ENCODE data around the gene FAF2.

DNA sequence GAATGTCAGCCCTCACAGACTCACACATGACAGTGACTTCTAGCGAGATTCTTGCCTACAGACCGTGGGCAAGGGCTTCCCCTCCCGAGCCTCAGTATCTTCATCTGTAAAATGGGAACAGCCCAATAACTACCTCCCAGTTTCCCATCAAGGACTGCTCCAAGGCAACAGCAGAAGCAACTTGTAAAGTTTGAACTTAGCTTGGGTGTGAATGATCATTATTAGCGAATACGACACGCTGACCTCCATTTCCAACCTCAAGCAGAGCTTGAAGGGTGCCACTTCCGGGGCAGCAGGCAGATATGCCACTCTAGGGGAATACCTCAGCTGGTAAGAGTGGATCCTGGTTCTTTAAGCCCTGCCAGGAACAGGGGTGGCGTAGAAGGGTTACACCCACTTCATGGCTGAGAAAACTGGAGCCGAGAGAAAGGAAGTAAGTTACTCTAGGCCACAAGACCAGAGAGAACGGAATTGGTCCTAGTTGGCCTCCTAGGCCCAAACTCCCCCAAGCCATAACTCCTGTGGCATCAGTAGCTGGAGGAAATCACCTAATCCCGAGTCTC, 87.0 kb downstream of the FAF2 start:
- TF ChIP-seq POLR2AphosphoS5 (IDR thresholded peaks at IDR 0.05; ENCODE audit: low read depth) (peak; percentile 86), CTCF (IDR thresholded peaks at IDR 0.05; ENCODE audit: insufficient read depth, low read length) (no peak), GABPA (IDR thresholded peaks at IDR 0.05; ENCODE audit: low read depth) (no peak; the same call in 1 of the 2 replicates), SPI1 (IDR thresholded peaks at IDR 0.05; ENCODE audit: borderline replicate concordance, low read depth) (peak; percentile 68; the same call in 1 of the 2 replicates)
- TF ChIP-seq, protein P1, sequence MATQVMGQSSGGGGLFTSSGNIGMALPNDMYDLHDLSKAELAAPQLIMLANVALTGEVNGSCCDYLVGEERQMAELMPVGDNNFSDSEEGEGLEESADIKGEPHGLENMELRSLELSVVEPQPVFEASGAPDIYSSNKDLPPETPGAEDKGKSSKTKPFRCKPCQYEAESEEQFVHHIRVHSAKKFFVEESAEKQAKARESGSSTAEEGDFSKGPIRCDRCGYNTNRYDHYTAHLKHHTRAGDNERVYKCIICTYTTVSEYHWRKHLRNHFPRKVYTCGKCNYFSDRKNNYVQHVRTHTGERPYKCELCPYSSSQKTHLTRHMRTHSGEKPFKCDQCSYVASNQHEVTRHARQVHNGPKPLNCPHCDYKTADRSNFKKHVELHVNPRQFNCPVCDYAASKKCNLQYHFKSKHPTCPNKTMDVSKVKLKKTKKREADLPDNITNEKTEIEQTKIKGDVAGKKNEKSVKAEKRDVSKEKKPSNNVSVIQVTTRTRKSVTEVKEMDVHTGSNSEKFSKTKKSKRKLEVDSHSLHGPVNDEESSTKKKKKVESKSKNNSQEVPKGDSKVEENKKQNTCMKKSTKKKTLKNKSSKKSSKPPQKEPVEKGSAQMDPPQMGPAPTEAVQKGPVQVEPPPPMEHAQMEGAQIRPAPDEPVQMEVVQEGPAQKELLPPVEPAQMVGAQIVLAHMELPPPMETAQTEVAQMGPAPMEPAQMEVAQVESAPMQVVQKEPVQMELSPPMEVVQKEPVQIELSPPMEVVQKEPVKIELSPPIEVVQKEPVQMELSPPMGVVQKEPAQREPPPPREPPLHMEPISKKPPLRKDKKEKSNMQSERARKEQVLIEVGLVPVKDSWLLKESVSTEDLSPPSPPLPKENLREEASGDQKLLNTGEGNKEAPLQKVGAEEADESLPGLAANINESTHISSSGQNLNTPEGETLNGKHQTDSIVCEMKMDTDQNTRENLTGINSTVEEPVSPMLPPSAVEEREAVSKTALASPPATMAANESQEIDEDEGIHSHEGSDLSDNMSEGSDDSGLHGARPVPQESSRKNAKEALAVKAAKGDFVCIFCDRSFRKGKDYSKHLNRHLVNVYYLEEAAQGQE (IDR thresholded peaks at IDR 0.05; ENCODE audit: insufficient replicate concordance, low read depth), result peak; percentile 55

All from HL-60 (cell line).